A673 (cell line): Measurements from ENCODE around the gene CHRNG. TPM values are rescaled to one million over a fixed set of nuclear protein-coding genes. Genes with fewer than 3 reads are reported as not detected.

ENCODE experiments used
- BruUV-seq: library from RNA; stranded (reverse); fragments of 400-500 nt; replicated peaks from 2 replicates; lab custom pipeline; 2021; lab: Mats Ljungman, UMichigan
- CTCF ChIA-PET: fragments of 300-600 bp; sonication (Branson Sonifier 250); formaldehyde crosslinking; loops from one replicate; lab custom pipeline; 2022; ENCODE audit warnings: antibody characterized with exemption; lab: Charles Lee
- POLR2A ChIA-PET: fragments of 300-600 bp; sonication (Branson Sonifier 250); formaldehyde crosslinking; loops from one replicate; lab custom pipeline; 2022; ENCODE audit warnings: antibody characterized with exemption; ENCODE audit not compliant: low non-redundant PET; lab: Charles Lee
- DNase-seq: peaks from one replicate; pipeline ENCODE4 v3.0.0-alpha.2; 2015; ENCODE audit warnings: low spot score
- H3K27ac ChIP-seq: fragments of 200-600 bp; sonication (generic); 2 replicates; pipeline ENCODE4 v1.5.1; 2016; ENCODE audit warnings: mixed run types, low read depth, mild to moderate bottlenecking, mixed read lengths, antibody characterized with exemption, low read length; ENCODE audit not compliant: poor library complexity, severe bottlenecking
- H3K27me3 ChIP-seq: fragments of 200-600 bp; sonication (generic); replicated peaks from 2 replicates; pipeline ENCODE4 v1.6.1; 2017; ENCODE audit warnings: mixed run types, low read depth, mild to moderate bottlenecking, mixed read lengths, antibody characterized with exemption, low read length; ENCODE audit not compliant: insufficient read depth, poor library complexity
- H3K36me3 ChIP-seq: fragments of 200-600 bp; sonication (generic); 2 replicates; pipeline ENCODE4 v1.6.1; 2016; ENCODE audit warnings: mixed run types, mild to moderate bottlenecking, mixed read lengths, antibody characterized with exemption, low read length; ENCODE audit not compliant: insufficient read depth, poor library complexity, severe bottlenecking
- H3K4me1 ChIP-seq: fragments of 200-600 bp; sonication (generic); 2 replicates; pipeline ENCODE4 v1.6.1; 2017; ENCODE audit warnings: mixed run types, mild to moderate bottlenecking, mixed read lengths, antibody characterized with exemption, low read length; ENCODE audit not compliant: insufficient read depth, poor library complexity, severe bottlenecking
- H3K4me3 ChIP-seq: fragments of 200-600 bp; sonication (generic); 2 replicates; pipeline ENCODE4 v1.5.1; 2016; ENCODE audit warnings: low read depth, mixed run types, mild to moderate bottlenecking, mixed read lengths, low read length; ENCODE audit not compliant: poor library complexity, severe bottlenecking
- H3K9me3 ChIP-seq: fragments of 200-600 bp; sonication (generic); 2 replicates; pipeline ENCODE4 v1.6.1; 2016; ENCODE audit warnings: mixed run types, low read depth, mild to moderate bottlenecking, mixed read lengths, antibody characterized with exemption, low read length; ENCODE audit not compliant: poor library complexity, severe bottlenecking
- EZH2 ChIP-seq: fragments of 200-600 bp; sonication (generic); IDR thresholded peaks from 2 replicates; pipeline ENCODE4 v1.6.1; 2017; ENCODE audit warnings: borderline replicate concordance, low read depth, mild to moderate bottlenecking, mixed read lengths, antibody characterized with exemption, low read length; ENCODE audit not compliant: poor library complexity, severe bottlenecking
- intact Hi-C: fragments of 100-400 bp; cut with micrococcal nuclease; formaldehyde crosslinking; loops from one replicate; pipeline ENCODE4 v1.10.0; 2022; ENCODE audit not compliant: unreplicated experiment
- total RNA-seq: library from RNA; stranded (reverse); gene quantifications from 2 replicates; pipeline ENCODE4 v1.2.3, GENCODE V29; 2021
- TF ChIP-seq, protein P1 (sequence below): fragments of 300-800, 200-600 bp; sonication (generic); conservative IDR thresholded peaks from 2 replicates; pipeline ENCODE4 v1.5.1; 2017; ENCODE audit warnings: low read depth, mild to moderate bottlenecking, antibody characterized with exemption, low read length, moderate library complexity, mixed read lengths

The CHRNG gene
- total RNA-seq, 1 experiment from 2014 or later: not detected

- DNase-seq: no peak
- no peak overlapping the region for H3K4me3 ChIP-seq
- ChIA-PET POLR2A (interaction anchor here (0.6 kb wide), 1 partner anchor 223 kb away, joined by 6 read pairs; no protein-coding TSS in a partner anchor), CTCF (no interaction called here)
- BruUV-seq: no TSS peak
- no peaks in the 10 kb centered on the region for H3K9me3 ChIP-seq
- no peak overlapping the region for H3K27ac ChIP-seq
- no peaks in the 10 kb centered on the region for H3K36me3 ChIP-seq
- no peak for TF ChIP-seq EZH2
- TF ChIP-seq, protein P1, sequence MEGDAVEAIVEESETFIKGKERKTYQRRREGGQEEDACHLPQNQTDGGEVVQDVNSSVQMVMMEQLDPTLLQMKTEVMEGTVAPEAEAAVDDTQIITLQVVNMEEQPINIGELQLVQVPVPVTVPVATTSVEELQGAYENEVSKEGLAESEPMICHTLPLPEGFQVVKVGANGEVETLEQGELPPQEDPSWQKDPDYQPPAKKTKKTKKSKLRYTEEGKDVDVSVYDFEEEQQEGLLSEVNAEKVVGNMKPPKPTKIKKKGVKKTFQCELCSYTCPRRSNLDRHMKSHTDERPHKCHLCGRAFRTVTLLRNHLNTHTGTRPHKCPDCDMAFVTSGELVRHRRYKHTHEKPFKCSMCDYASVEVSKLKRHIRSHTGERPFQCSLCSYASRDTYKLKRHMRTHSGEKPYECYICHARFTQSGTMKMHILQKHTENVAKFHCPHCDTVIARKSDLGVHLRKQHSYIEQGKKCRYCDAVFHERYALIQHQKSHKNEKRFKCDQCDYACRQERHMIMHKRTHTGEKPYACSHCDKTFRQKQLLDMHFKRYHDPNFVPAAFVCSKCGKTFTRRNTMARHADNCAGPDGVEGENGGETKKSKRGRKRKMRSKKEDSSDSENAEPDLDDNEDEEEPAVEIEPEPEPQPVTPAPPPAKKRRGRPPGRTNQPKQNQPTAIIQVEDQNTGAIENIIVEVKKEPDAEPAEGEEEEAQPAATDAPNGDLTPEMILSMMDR: no peak
- H3K4me1 ChIP-seq: no peaks in the 10 kb centered on the region
- no peaks in the 10 kb centered on the region for H3K27me3 ChIP-seq
- intact Hi-C loops: no loop called here
Measured at GRCh38 chr2:232511336-232511890, 28.1 kb upstream of the CHRNG start.

- ChIA-PET CTCF (no interaction called here), POLR2A (no interaction called here)
- Histone ChIP-seq H3K27ac (no peak overlapping the region), H3K4me1 (no peaks in the 10 kb centered on the region), H3K27me3 (no peaks in the 10 kb centered on the region), H3K36me3 (no peaks in the 10 kb centered on the region), H3K4me3 (no peak overlapping the region), H3K9me3 (no peaks in the 10 kb centered on the region)
- no TSS peak for BruUV-seq
- TF ChIP-seq, protein P1: no peak
- no peak for TF ChIP-seq EZH2
- no peak for DNase-seq
- intact Hi-C loops: no loop called here
Measured at GRCh38 chr2:232512602-232513001, 26.9 kb upstream of the CHRNG start.

- Histone ChIP-seq H3K27ac (no peak overlapping the region), H3K4me1 (no peaks in the 10 kb centered on the region), H3K36me3 (no peaks in the 10 kb centered on the region), H3K27me3 (no peaks in the 10 kb centered on the region), H3K9me3 (no peaks in the 10 kb centered on the region), H3K4me3 (no peak overlapping the region)
- intact Hi-C loops: no loop called here
- BruUV-seq: no TSS peak
- DNase-seq: no peak
- ChIA-PET POLR2A (no interaction called here), CTCF (no interaction called here)
- TF ChIP-seq EZH2: no peak
- TF ChIP-seq, protein P1: no peak
Measured at GRCh38 chr2:232513353-232513752, 26.1 kb upstream of the CHRNG start.
